Skeletal muscle satellite cell (primary cell): Measurements from ENCODE around the gene WAC.
A peak's percentile ranks its signal among the peaks of the same experiment; 100 is the strongest.
"Not testable (repeated sequence)": the region's sequence is repeated elsewhere in the genome, so short reads cannot be mapped to it uniquely, and the experiment has no call there.

Experiments
- H3K27me3 ChIP-seq: 2 replicates; pipeline ENCODE4 v1.7.0; 2013; ENCODE audit warnings: low read length; ENCODE audit not compliant: control insufficient read depth, insufficient read depth
- H3K36me3 ChIP-seq: 2 replicates; pipeline ENCODE4 v1.7.0; 2013; ENCODE audit warnings: mild to moderate bottlenecking, control low read depth, low read length; ENCODE audit not compliant: insufficient read depth
- H3K4me1 ChIP-seq: 2 replicates; pipeline ENCODE4 v1.7.0; 2013; ENCODE audit warnings: low read length; ENCODE audit not compliant: control insufficient read depth, insufficient read depth
- H3K4me2 ChIP-seq: 2 replicates; pipeline ENCODE4 v1.7.0; 2013; ENCODE audit warnings: mild to moderate bottlenecking, low read length
- H3K4me3 ChIP-seq: 2 replicates; pipeline ENCODE4 v1.7.0; 2013; ENCODE audit warnings: low read length
- H3K9ac ChIP-seq: 2 replicates; pipeline ENCODE4 v1.7.0; 2013; ENCODE audit warnings: mild to moderate bottlenecking, low read depth, low read length, moderate library complexity
- H3K9me3 ChIP-seq: replicated peaks from 2 replicates; pipeline ENCODE4 v1.7.0; 2013; ENCODE audit warnings: mild to moderate bottlenecking, control low read depth, low read length

The WAC gene

DNA sequence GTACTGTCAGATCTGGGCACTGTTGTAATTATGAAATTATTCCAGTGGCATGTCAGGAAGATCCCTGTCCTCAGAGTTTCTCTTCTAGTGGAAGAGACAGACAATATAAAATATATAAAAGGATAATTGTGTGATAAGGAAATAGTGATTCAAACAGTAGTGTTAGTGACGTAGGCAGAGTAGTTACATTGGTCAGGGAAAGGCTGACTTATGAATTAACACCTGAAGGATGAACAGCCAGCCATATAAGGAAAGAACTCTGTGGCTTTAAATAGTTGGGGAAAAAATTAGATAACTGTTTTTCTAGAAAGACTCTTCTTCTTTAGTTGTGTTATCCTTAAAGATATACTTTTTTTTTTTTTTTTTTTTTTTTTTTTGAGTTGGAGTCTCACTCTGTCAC lies 37.7 kb downstream of the WAC start:
- Histone ChIP-seq H3K4me2 (no peak overlapping the region), H3K27me3 (no peaks in the 10 kb centered on the region), H3K36me3 (peaks cover 21% of the 10 kb centered on the region), H3K9me3 (no peaks in the 10 kb centered on the region), H3K4me3 (no peak overlapping the region), H3K4me1 (peaks cover 17% of the 10 kb centered on the region), H3K9ac (no peak overlapping the region)

DNA sequence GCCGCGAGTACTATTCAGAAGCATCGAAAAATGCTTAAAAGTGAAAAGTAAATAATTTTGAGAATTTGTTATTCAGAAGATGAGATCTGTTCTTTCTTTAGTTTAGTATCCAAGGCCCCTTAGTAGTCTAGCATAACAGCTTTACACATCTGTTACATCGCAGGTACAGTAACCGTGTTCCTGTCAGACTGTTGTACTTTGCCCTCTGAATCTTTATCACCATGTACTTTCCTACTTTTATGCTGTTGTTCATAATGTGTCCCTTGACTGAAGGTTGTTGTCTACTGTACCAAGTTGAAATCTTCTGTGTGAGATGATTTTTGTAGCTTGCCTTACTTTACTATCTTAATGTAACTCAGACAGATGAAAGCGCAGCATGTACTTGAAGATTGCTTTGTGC lies 38.3 kb downstream of the WAC start:
- Histone ChIP-seq H3K9ac (no peak overlapping the region), H3K27me3 (no peaks in the 10 kb centered on the region), H3K4me1 (peaks cover 17% of the 10 kb centered on the region), H3K9me3 (no peaks in the 10 kb centered on the region), H3K36me3 (peaks cover 23% of the 10 kb centered on the region), H3K4me2 (no peak overlapping the region), H3K4me3 (no peak overlapping the region)

DNA sequence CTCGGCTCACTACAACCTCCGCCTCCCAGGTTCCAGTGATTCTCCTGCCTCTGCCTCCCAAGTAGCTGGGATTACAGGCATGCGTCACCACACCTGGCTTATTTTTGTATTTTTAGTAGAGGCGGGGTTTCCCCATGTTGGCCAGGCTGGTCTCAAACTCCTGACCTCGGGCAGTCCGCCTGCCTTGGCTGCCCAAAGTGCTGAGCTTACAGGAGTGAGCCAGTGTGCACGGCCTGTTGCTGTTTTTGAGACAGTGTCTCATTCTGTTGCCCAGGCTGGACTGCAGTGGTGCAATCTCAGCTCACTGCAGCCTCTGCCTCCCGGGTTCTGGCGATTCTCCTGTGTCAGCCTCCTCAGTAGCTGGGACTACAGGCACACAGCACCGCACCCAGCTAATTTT lies 41.3 kb downstream of the WAC start:
- H3K27me3 ChIP-seq, H3K9me3 ChIP-seq, H3K4me3 ChIP-seq, H3K9ac ChIP-seq, H3K4me2 ChIP-seq: not testable (repeated sequence)
- Histone ChIP-seq H3K36me3 (peaks cover 13% of the 10 kb centered on the region), H3K4me1 (peaks cover 16% of the 10 kb centered on the region)

DNA sequence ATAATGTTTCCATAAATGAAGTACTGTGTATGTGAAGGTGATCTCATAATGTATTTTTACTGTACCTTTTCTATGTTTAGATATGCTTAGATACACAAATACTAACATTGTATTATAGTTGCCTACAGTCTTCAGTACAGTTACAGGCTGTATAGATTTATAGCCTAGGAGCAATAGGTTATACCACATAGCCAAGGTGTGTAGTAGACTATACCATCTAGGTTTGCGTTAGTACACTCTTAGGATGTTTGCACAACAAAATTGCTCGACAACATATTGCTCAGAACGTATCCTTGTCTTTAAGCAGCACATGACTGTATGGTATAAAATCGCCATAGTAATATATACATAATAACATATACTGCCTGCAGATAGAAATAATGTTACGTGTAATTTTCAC lies 42.9 kb downstream of the WAC start:
- no peak overlapping the region for H3K4me2 ChIP-seq
- no peaks in the 10 kb centered on the region for H3K27me3 ChIP-seq
- H3K4me1 ChIP-seq = peaks cover 5% of the 10 kb centered on the region
- peaks cover 20% of the 10 kb centered on the region for H3K36me3 ChIP-seq
- no peak overlapping the region for H3K4me3 ChIP-seq
- no peak overlapping the region for H3K9ac ChIP-seq
- H3K9me3 ChIP-seq = no peaks in the 10 kb centered on the region

DNA sequence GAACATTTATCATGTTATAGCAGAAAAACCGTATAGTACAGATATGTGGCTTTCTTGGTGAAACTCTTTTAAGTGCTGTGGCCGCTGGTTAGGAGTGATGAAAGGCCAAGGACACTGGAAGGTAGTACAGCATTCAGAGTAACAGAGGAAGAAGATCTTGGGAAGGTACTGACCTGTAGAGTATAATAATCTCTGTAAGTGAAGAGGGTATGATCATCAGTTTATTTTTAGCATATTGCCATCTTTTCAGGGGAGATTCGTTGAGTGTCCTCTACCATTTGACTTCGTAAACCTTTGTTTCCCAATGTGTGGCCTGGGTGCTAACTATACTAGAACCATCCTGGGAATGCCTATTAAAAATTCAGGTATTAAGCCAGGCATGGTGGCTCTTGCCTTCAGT lies 44.6 kb downstream of the WAC start:
- Histone ChIP-seq H3K4me2 (no peak overlapping the region), H3K9me3 (no peaks in the 10 kb centered on the region), H3K9ac (no peak overlapping the region), H3K27me3 (no peaks in the 10 kb centered on the region), H3K4me1 (peaks cover 5% of the 10 kb centered on the region), H3K4me3 (no peak overlapping the region), H3K36me3 (peaks cover 24% of the 10 kb centered on the region)

DNA sequence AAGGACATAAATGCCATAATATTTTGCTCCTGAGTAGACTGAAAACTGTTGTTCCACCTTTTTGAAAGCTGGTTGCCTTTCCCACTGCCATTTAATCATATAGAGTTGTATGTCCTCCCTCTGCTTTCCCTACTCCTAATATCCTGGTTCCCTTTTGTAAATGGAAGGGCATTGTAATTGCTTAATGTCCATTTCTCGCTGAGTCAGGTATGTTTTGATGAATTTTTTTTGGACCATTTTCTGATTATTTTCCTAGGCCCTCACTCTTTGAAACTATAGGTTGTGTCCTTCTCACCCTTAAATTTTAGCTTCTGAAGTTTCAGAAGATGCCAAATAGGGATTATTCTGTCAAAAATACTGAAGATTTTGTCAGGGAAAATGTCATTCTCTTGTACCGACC lies 45.5 kb downstream of the WAC start:
- Histone ChIP-seq H3K9me3 (no peaks in the 10 kb centered on the region), H3K9ac (no peak overlapping the region), H3K36me3 (peaks cover 28% of the 10 kb centered on the region), H3K27me3 (no peaks in the 10 kb centered on the region), H3K4me3 (no peak overlapping the region), H3K4me1 (peaks cover under 1% of the 10 kb centered on the region), H3K4me2 (no peak overlapping the region)

DNA sequence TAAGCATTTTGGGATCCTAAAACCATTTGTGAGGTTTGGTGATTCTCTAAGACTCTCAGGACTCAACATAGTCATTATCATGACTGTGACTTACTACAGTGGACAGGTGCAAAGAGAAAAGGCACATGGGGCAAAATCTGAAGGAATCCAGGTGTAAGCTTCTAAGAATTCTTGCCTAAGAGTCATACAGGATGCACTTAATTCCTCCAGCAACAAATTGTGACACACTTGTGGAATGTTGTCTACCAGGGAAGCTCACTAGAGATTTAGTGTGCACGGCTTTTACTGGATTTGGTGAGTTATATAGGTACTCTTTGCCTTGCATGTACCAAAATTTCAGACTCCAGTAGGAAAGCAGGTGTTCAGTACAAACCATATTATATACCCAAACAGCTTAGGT lies 47.9 kb downstream of the WAC start:
- Histone ChIP-seq H3K4me1 (no peaks in the 10 kb centered on the region), H3K4me3 (no peak overlapping the region), H3K36me3 (peaks cover 45% of the 10 kb centered on the region), H3K9me3 (no peaks in the 10 kb centered on the region), H3K9ac (no peak overlapping the region), H3K27me3 (no peaks in the 10 kb centered on the region), H3K4me2 (no peak overlapping the region)

DNA sequence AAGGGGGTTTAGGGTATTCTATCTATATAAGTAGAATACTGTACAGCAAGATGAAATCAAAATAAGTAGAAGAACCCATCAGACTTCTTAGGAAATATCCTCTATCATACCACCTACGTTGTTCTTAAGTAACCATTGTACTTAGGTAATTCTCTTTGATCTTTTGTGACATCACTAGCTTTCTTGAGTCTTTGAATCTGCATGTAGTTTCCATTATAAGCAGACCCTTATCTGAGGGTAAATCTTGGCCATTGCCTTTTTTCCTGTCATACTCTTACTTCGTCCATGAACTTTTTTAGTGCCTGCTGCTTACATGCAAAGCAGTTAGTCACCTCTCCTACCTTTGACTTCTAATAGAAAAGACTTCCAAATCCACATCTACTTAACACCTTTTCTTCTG lies 49.0 kb downstream of the WAC start:
- H3K27me3 ChIP-seq = no peaks in the 10 kb centered on the region
- no peaks in the 10 kb centered on the region for H3K9me3 ChIP-seq
- peaks cover 3% of the 10 kb centered on the region for H3K4me1 ChIP-seq
- no peak overlapping the region for H3K9ac ChIP-seq
- no peak overlapping the region for H3K4me2 ChIP-seq
- no peak overlapping the region for H3K4me3 ChIP-seq
- peaks cover 54% of the 10 kb centered on the region for H3K36me3 ChIP-seq

DNA sequence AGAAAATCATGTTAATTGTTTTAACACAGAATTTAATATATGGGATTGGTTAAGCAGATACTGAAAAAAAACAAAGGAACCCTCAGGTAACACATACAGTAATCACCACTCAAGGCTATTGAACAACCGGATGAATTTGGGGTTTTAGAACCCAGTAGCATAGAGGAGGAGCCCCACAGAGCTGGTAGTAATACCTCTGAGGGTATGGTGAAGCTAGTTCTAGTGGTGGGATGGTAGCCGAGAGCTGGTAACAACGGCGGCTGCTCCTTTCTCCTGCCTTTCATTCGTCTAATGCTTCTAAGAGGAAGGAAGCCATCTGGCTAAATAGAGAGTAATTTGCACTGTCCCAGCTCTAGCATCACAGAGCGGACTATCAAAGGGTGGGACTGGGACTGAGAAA lies 52.2 kb downstream of the WAC start:
- no peak overlapping the region for H3K4me2 ChIP-seq
- no peaks in the 10 kb centered on the region for H3K9me3 ChIP-seq
- no peaks in the 10 kb centered on the region for H3K27me3 ChIP-seq
- H3K36me3 ChIP-seq = peaks cover 57% of the 10 kb centered on the region
- H3K4me3 ChIP-seq = no peak overlapping the region
- H3K9ac ChIP-seq = no peak overlapping the region
- peaks cover 19% of the 10 kb centered on the region for H3K4me1 ChIP-seq

DNA sequence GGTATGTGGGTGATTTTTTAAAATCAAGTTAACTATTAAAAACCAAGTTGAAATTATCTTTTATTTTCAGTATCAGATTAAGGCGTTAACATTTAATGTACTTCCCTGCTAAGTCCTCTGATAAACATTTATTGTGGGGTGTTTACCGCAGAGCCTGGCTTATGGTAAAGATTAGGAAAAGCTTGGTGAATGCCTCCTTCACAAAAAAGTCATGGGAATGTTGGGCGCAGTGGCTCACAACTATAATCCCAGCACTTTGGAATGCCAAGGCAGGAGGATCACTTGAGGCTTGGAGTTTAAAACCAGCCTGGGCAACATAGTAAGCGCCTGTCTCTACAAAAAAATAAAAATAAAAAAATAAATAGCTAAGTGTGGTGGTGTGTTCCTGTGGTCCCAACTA lies 53.3 kb downstream of the WAC start:
- Histone ChIP-seq H3K27me3 (no peaks in the 10 kb centered on the region), H3K9me3 (no peaks in the 10 kb centered on the region), H3K4me3 (no peak overlapping the region), H3K9ac (no peak overlapping the region), H3K4me1 (peaks cover 19% of the 10 kb centered on the region), H3K36me3 (peaks cover 61% of the 10 kb centered on the region), H3K4me2 (no peak overlapping the region)

DNA sequence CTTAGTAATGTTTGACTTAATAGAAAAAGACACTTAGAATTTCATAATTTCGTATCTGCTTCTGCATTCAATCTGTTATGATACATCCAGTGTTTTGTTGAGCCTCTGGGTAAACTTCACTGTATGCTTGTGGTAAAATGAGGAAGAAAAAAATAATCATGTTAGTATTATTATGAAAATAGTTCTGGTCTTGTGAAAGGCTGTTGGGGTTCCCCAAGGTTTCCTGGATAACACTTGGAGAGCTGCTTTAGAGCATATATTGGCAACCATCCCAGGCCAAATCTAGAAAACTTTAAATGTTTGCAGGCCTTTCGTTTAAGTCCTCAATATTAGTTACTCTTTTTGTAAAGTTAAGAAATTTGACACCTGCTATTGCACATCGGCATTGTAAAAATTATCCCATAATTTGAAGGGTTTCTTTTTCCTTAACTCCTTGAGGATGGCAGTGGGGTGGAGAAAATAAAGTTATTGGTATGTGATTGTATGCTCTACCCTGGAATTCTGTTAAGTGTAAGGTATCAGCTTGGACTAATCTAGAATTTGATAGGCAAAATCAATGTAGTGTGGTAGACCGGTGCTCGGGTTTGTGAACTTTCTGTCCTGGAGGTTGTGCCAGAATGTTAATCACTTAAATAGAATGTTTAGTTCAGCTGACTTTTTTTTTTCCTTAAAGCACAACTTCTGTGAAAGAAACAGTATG lies 54.5 kb downstream of the WAC start:
- Histone ChIP-seq H3K4me1 (peaks cover 20% of the 10 kb centered on the region), H3K9ac (no peak overlapping the region), H3K27me3 (no peaks in the 10 kb centered on the region), H3K36me3 (peaks cover 65% of the 10 kb centered on the region), H3K9me3 (no peaks in the 10 kb centered on the region), H3K4me3 (no peak overlapping the region), H3K4me2 (peak overlapping the region; percentile 50)

DNA sequence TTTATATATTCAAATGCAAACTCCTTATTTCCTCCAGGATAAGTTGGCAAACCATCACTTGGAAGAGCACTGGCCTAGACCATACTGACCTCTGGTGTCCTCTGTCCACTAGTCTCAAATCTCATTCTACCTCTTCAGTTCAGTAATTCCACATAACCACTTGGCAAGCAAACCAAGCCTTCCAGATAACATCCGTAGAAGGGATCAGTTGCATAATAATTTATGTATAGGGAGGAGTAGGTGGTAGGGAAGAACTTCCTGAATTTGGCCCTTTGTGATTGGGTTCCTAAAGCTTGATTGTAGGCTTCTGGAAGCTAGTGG lies 55.0 kb downstream of the WAC start:
- peaks cover 68% of the 10 kb centered on the region for H3K36me3 ChIP-seq

More for the DNA sequence above, 55.0 kb downstream of the WAC start:
- H3K4me2 ChIP-seq = peak overlapping the region; percentile 50
- H3K4me3 ChIP-seq = no peak overlapping the region
- H3K9me3 ChIP-seq = no peaks in the 10 kb centered on the region
- H3K4me1 ChIP-seq = peaks cover 25% of the 10 kb centered on the region
- H3K27me3 ChIP-seq = no peaks in the 10 kb centered on the region
- H3K9ac ChIP-seq = no peak overlapping the region
